ENCODE results near the gene MYOM1. TPM values are rescaled to one million over a fixed set of nuclear protein-coding genes. Genes with fewer than 3 reads are reported as not detected.
A peak's percentile ranks its signal among the peaks of the same experiment; 100 is the strongest.

The MYOM1 gene
- total RNA-seq, 2 experiments from 2014 or later: 0.74 to 1.5 TPM

DNA sequence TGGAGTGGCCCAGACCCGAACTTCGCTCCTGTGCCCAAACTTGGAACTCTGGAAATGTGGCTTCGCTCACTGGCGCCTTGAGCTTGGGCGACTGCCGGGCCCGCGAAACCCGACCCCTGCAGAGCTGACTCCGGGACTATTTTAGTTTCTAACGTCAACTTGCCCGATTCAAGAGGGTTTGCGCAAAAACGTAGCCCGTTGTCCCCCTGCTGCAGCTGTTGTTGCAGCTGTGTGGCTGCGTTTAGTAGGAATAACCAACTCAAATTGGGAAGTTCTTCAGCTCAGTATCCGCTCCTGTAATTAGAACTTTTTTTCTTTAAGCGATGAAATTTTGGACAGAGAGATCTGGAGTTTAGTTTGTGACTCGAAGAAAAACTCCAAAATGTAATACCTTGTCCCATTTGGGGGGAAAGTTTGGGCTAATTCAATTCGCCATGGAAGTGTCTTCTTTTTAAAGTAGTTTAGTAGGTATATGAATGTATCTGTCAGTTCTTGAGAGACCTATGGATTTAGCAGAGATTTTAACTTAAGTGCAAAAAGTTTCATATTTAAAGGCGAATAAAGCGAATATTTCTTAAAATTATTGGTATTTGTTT is 28.4 kb upstream of the MYOM1 start:
- peaks cover 38% of the 10 kb centered on the region for H3K4me1 ChIP-seq (ENCODE audit: insufficient read depth, low read length)
- H3K9me3 Mint-ChIP-seq: no peaks in the 10 kb centered on the region
- H3K27me3 ChIP-seq (ENCODE audit: control insufficient read depth in 1 of 2, insufficient read depth in 2 of 2, low read length in 2 of 2): no peaks in the 10 kb centered on the region
- peak overlapping the region; percentile 100 for H3K27ac Mint-ChIP-seq
- H3K36me3 Mint-ChIP-seq (ENCODE audit: low read depth): peaks cover 57% of the 10 kb centered on the region
- no peaks in the 10 kb centered on the region for H3K27me3 Mint-ChIP-seq
- intact Hi-C loops (cut with DNase I, micrococcal nuclease): loop anchor here (5.0 to 10.0 kb wide), 2 partner anchors 186 to 673 kb away; partner anchors contain the start of genes METTL4 (in 1 of the 2) and NDC80 (in 1 of the 2)
- H3K4me1 Mint-ChIP-seq (ENCODE audit: low read depth): peaks cover 49% of the 10 kb centered on the region
- peak overlapping the region; percentile 93 for H3K4me3 Mint-ChIP-seq
- ChIA-PET CTCF (interaction anchor here (1.2 to 3.2 kb wide), 4 partner anchors 13 to 276 kb away, joined by 3 to 12 read pairs (median 6); partner anchors contain the start of gene MYL12B), POLR2A (interaction anchor here (0.6 to 9.2 kb wide), 31 partner anchors 8 to 643 kb away, joined by 3 to 286 read pairs (median 7); partner anchors contain the start of genes LPIN2, MYL12B, SMCHD1 and TGIF1)
- DNase-seq (peak in 5 of 14 experiments; percentile 17 to 70 (median 26)), ATAC-seq (ENCODE audit: poor library complexity) (no peak)
- no peaks in the 10 kb centered on the region for H3K9me3 ChIP-seq (ENCODE audit: control insufficient read depth in 1 of 2, insufficient read depth in 1 of 2, low read length in 2 of 2)
- peak overlapping the region; percentile 84 to 92 for H3K27ac ChIP-seq (ENCODE audit: low read depth in 1 of 2, low read length in 2 of 2)
- H3K36me3 ChIP-seq (ENCODE audit: insufficient read depth, low read length): peaks cover 21% of the 10 kb centered on the region
- H3K4me3 ChIP-seq (ENCODE audit: low read length): peak overlapping the region; percentile 84
- TF ChIP-seq CTCF (IDR thresholded peaks at IDR 0.05): no peak

GRCh38 chr18:3247240-3248061 is 27.7 kb upstream of the MYOM1 start, which contains the start of gene MYL12A:
MYL12A (plus strand) TSS chr18:3247801; CDS start chr18:3253248, 5,447 bp downstream.
- Mint-ChIP-seq H3K4me3 (peak within 1 kb of the TSS; percentile 93), H3K4me1 (ENCODE audit: low read depth) (peaks cover 42% of the 10 kb centered on the region), H3K9me3 (no peaks in the 10 kb centered on the region), H3K27ac (peak within 1 kb of the TSS; percentile 100), H3K36me3 (ENCODE audit: low read depth) (peaks cover 50% of the 10 kb centered on the region), H3K27me3 (no peaks in the 10 kb centered on the region)
- H3K27ac ChIP-seq (ENCODE audit: low read depth in 1 of 2, low read length in 2 of 2): peak within 1 kb of the TSS; percentile 84 to 92
- H3K9me3 ChIP-seq (ENCODE audit: control insufficient read depth in 1 of 2, insufficient read depth in 1 of 2, low read length in 2 of 2): peaks cover 0 to 2% of the 10 kb centered on the region in 2 experiments
- TF ChIP-seq CTCF (IDR thresholded peaks at IDR 0.05): no peak
- ChIA-PET CTCF (interaction anchor here (1.2 to 3.2 kb wide), 8 partner anchors 12 to 338 kb away, joined by 3 to 24 read pairs (median 6); partner anchors contain the start of gene MYL12B), POLR2A (interaction anchor here (0.6 to 9.2 kb wide), 39 partner anchors 9 to 658 kb away, joined by 3 to 286 read pairs (median 6); partner anchors contain the start of genes LPIN2, MYL12B, SMCHD1 and TGIF1)
- H3K4me1 ChIP-seq (ENCODE audit: insufficient read depth, low read length): peaks cover 35% of the 10 kb centered on the region
- no peaks in the 10 kb centered on the region for H3K27me3 ChIP-seq (ENCODE audit: control insufficient read depth in 1 of 2, insufficient read depth in 2 of 2, low read length in 2 of 2)
- DNase-seq (peak; percentile 68 to 95 (median 88)), ATAC-seq (ENCODE audit: poor library complexity) (peak; percentile 62)
- H3K4me3 ChIP-seq (ENCODE audit: low read length): peak within 1 kb of the TSS; percentile 84
- peaks cover 17% of the 10 kb centered on the region for H3K36me3 ChIP-seq (ENCODE audit: insufficient read depth, low read length)
- intact Hi-C loops (cut with DNase I, micrococcal nuclease): loop anchor here (1.0 to 10.0 kb wide), 6 partner anchors 14 to 673 kb away; partner anchors contain the start of genes LPIN2 (in 1 of the 2), METTL4 (in 1 of the 2), MYL12B (in 1 of the 2) and NDC80 (in 1 of the 2)

Measured in CD4-positive, alpha-beta T cell (primary cell).